ENCODE data around the gene GAP43.
A peak's percentile ranks its signal among the peaks of the same experiment; 100 is the strongest.

Gene GAP43

DNA sequence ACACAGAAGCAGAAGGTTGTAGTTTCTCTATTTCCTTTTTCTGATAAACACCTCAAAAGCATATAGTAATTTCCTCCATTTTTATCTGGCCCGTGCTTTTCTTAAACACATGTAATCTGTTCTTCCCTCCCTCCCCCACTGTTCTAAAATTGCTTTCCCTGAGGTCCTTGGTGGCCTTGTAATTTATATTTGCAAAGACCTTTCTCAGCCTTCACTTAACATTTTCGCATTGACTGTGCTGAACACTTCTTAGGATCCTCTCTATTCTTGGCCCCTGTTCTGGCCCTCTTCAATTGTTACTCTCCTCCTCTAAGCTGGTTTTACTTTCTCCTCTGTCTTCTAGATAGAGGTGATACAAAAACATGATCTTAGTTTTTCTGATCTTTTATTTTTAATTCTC is 28.3 kb downstream of the GAP43 start:
- Histone ChIP-seq H3K4me2 (ENCODE audit: low read length) (peak overlapping the region; percentile 66), H3K79me2 (ENCODE audit: low read length) (no peaks in the 10 kb centered on the region), H2AFZ (ENCODE audit: low read depth, low read length) (peak overlapping the region; percentile 10), H3K4me3 (ENCODE audit: low read length) (peak overlapping the region; percentile 25), H3K9ac (ENCODE audit: low read length) (peak overlapping the region; percentile 51), H3K4me1 (ENCODE audit: low read length) (peaks cover 69% of the 10 kb centered on the region), H3K9me3 (ENCODE audit: insufficient read depth, low read length) (no peaks in the 10 kb centered on the region), H3K36me3 (replicated peaks; ENCODE audit: low read depth, low read length) (no peaks in the 10 kb centered on the region), H4K20me1 (ENCODE audit: insufficient read depth, low read length) (no peaks in the 10 kb centered on the region), H3K27ac (ENCODE audit: low read length) (peak overlapping the region; percentile 87), H3K27me3 (ENCODE audit: low read depth, low read length) (no peaks in the 10 kb centered on the region)
- TF ChIP-seq EZH2phosphoT487 (IDR thresholded peaks at IDR 0.05; ENCODE audit: low read depth) = no peak
- TF ChIP-seq, protein P1, sequence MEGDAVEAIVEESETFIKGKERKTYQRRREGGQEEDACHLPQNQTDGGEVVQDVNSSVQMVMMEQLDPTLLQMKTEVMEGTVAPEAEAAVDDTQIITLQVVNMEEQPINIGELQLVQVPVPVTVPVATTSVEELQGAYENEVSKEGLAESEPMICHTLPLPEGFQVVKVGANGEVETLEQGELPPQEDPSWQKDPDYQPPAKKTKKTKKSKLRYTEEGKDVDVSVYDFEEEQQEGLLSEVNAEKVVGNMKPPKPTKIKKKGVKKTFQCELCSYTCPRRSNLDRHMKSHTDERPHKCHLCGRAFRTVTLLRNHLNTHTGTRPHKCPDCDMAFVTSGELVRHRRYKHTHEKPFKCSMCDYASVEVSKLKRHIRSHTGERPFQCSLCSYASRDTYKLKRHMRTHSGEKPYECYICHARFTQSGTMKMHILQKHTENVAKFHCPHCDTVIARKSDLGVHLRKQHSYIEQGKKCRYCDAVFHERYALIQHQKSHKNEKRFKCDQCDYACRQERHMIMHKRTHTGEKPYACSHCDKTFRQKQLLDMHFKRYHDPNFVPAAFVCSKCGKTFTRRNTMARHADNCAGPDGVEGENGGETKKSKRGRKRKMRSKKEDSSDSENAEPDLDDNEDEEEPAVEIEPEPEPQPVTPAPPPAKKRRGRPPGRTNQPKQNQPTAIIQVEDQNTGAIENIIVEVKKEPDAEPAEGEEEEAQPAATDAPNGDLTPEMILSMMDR (IDR thresholded peaks at IDR 0.05; ENCODE audit: low read depth, low read length) = no peak

DNA sequence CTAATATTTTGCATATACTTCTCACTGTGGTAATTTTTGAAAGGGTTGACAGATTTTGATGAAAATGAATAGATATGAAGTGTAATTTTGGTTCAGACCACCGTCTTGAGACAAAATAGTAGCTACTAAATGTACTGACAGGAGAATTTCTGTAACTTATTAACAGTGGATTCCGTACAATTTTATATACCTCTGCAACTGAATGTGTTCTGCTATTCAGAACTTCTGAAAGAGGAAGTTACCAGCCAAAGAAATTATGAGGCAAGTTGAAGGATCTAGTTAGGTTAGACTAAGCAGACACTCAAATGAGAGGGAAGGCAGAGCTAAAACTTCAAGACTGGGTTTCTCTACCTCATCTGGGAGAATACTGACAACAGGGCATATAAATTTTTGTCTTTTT is 29.4 kb downstream of the GAP43 start:
- Histone ChIP-seq H3K79me2 (ENCODE audit: low read length) (no peaks in the 10 kb centered on the region), H3K36me3 (replicated peaks; ENCODE audit: low read depth, low read length) (no peaks in the 10 kb centered on the region), H3K4me3 (ENCODE audit: low read length) (no peak overlapping the region), H3K27ac (ENCODE audit: low read length) (peak overlapping the region; percentile 87), H2AFZ (ENCODE audit: low read depth, low read length) (no peak overlapping the region), H3K4me1 (ENCODE audit: low read length) (peaks cover 81% of the 10 kb centered on the region), H3K9ac (ENCODE audit: low read length) (peak overlapping the region; percentile 37), H4K20me1 (ENCODE audit: insufficient read depth, low read length) (no peaks in the 10 kb centered on the region), H3K9me3 (ENCODE audit: insufficient read depth, low read length) (no peaks in the 10 kb centered on the region), H3K4me2 (ENCODE audit: low read length) (peak overlapping the region; percentile 30), H3K27me3 (ENCODE audit: low read depth, low read length) (no peaks in the 10 kb centered on the region)
- TF ChIP-seq, protein P1 (IDR thresholded peaks at IDR 0.05; ENCODE audit: low read depth, low read length) = no peak
- TF ChIP-seq EZH2phosphoT487 (IDR thresholded peaks at IDR 0.05; ENCODE audit: low read depth) = no peak

DNA sequence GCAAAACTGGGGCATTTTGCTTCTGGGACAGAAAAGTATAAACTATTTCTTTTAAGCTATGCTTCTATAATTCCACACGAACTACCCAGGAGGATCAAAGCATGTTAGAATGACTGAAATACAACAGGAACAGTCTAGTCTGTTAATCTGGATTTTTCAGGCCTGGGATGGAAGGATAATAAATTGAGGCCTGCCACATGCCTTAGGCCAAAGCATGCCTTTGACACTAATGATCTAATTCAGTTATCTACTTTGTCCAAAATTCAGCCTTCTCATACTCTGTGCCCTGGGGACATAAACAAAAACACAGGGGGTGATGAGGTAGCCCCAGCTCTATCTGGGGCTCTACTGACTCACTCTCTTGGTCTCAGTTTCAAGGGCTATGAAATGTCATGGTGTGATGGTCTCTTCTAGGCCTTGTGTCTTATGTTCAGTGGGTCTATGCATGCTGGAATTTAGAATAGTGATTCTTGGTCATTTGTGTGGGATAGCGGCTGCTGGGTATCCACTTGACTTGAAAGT is 32.5 kb downstream of the GAP43 start:
- Histone ChIP-seq H3K27me3 (ENCODE audit: low read depth, low read length) (no peaks in the 10 kb centered on the region), H3K9ac (ENCODE audit: low read length) (no peak overlapping the region), H3K79me2 (ENCODE audit: low read length) (no peaks in the 10 kb centered on the region), H3K4me1 (ENCODE audit: low read length) (peaks cover 96% of the 10 kb centered on the region), H3K36me3 (replicated peaks; ENCODE audit: low read depth, low read length) (no peaks in the 10 kb centered on the region), H4K20me1 (ENCODE audit: insufficient read depth, low read length) (no peaks in the 10 kb centered on the region), H3K9me3 (ENCODE audit: insufficient read depth, low read length) (no peaks in the 10 kb centered on the region), H3K27ac (ENCODE audit: low read length) (no peak overlapping the region), H3K4me3 (ENCODE audit: low read length) (no peak overlapping the region), H2AFZ (ENCODE audit: low read depth, low read length) (no peak overlapping the region), H3K4me2 (ENCODE audit: low read length) (no peak overlapping the region)
- TF ChIP-seq, protein P1 (IDR thresholded peaks at IDR 0.05; ENCODE audit: low read depth, low read length) = no peak
- no peak for TF ChIP-seq EZH2phosphoT487 (IDR thresholded peaks at IDR 0.05; ENCODE audit: low read depth)

DNA sequence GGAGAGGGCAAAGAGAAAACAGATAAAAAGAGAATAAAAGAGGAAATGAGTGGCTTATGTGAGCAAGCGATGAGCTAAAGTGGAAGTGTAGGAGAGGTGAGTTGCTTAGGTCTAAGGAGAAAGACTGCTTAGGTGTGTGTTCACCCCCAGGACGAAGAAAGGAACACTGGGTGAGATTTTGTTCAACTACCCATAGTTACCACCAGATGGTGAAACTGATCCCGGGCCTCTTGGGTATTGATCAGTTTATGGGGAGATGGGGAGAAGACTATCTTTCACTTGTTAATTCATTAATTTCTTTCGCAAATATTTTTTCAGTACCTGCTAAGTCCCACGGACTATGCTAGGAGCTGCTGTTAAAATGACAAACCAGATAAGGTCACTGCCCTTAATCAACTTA is 33.9 kb downstream of the GAP43 start:
- H3K36me3 ChIP-seq (replicated peaks; ENCODE audit: low read depth, low read length) = no peaks in the 10 kb centered on the region

More for the DNA sequence above, 33.9 kb downstream of the GAP43 start:
- Histone ChIP-seq H3K27me3 (ENCODE audit: low read depth, low read length) (no peaks in the 10 kb centered on the region), H3K79me2 (ENCODE audit: low read length) (no peaks in the 10 kb centered on the region), H4K20me1 (ENCODE audit: insufficient read depth, low read length) (no peaks in the 10 kb centered on the region), H3K9ac (ENCODE audit: low read length) (peak overlapping the region; percentile 94), H3K9me3 (ENCODE audit: insufficient read depth, low read length) (no peaks in the 10 kb centered on the region), H2AFZ (ENCODE audit: low read depth, low read length) (no peak overlapping the region), H3K4me3 (ENCODE audit: low read length) (peak overlapping the region; percentile 36), H3K27ac (ENCODE audit: low read length) (peak overlapping the region; percentile 97), H3K4me2 (ENCODE audit: low read length) (peak overlapping the region; percentile 98), H3K4me1 (ENCODE audit: low read length) (peaks cover 96% of the 10 kb centered on the region)
- TF ChIP-seq, protein P1 (IDR thresholded peaks at IDR 0.05; ENCODE audit: low read depth, low read length) = 0 out of 2 replicates have a peak, but pooled peaks have one; percentile 7
- no peak for TF ChIP-seq EZH2phosphoT487 (IDR thresholded peaks at IDR 0.05; ENCODE audit: low read depth)

Data from OCI-LY3 (cell line).